ENCODE data around the gene DDX50.

DNA sequence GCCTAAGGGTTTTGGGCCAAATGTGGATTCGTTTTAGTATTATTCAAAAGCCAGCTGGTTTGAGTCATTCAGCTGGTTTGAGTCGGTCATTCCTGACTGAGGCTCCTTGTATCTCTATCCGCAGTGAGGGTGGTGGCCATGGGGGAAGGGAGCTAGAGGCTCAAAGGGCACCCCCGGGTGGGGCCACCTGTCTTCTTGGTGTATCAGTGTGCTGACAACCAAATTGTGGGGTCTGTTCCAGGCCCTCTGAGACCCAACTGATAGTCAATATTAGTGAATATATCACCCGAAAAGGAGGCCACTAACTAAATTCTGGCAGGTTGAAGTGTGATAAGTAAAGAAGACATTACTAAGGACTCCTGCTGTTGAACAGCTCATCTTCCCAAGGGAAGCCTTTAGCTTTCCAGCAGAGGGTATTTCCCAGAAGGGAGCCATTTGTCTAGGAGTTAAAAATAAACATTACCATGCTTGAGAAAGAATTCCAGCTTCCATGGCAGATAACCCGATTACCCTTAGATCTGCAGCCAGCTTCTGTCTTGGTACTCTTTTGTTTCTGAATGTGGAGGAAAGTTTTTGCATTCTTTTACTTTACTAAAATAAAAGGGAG, 29.9 kb upstream of the DDX50 start:
- TF ChIP-seq POLR2A (IDR thresholded peaks at IDR 0.05): no peak
- TF ChIP-seq, protein P1, sequence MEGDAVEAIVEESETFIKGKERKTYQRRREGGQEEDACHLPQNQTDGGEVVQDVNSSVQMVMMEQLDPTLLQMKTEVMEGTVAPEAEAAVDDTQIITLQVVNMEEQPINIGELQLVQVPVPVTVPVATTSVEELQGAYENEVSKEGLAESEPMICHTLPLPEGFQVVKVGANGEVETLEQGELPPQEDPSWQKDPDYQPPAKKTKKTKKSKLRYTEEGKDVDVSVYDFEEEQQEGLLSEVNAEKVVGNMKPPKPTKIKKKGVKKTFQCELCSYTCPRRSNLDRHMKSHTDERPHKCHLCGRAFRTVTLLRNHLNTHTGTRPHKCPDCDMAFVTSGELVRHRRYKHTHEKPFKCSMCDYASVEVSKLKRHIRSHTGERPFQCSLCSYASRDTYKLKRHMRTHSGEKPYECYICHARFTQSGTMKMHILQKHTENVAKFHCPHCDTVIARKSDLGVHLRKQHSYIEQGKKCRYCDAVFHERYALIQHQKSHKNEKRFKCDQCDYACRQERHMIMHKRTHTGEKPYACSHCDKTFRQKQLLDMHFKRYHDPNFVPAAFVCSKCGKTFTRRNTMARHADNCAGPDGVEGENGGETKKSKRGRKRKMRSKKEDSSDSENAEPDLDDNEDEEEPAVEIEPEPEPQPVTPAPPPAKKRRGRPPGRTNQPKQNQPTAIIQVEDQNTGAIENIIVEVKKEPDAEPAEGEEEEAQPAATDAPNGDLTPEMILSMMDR (IDR thresholded peaks at IDR 0.05): no peak

Measured in heart left ventricle (tissue), 13 donors.